Trophoblast cell (in vitro differentiated cells and primary cell): ENCODE data around the gene ATP1B1.
"Not testable (repeated sequence)": the region's sequence is repeated elsewhere in the genome, so short reads cannot be mapped to it uniquely, and the experiment has no call there.

Experiments
- DNase-seq, 2 donors: peaks; one replicate each; pipeline ENCODE4 v3.0.0-alpha.2; 2016
- H2AFZ ChIP-seq: 2 replicates; pipeline ENCODE4 v1.6.1; 2013; ENCODE audit warnings: low read length, moderate library complexity, mild to moderate bottlenecking; ENCODE audit not compliant: insufficient read depth, poor library complexity
- H2AK5ac ChIP-seq: 2 replicates; pipeline ENCODE4 v1.6.1; 2013; ENCODE audit warnings: mild to moderate bottlenecking, low read length
- H2BK120ac ChIP-seq: 2 replicates; pipeline ENCODE4 v1.6.1; 2013; ENCODE audit warnings: low read length, mild to moderate bottlenecking, moderate library complexity; ENCODE audit not compliant: insufficient read depth, poor library complexity
- H2BK12ac ChIP-seq: 2 replicates; pipeline ENCODE4 v1.6.1; 2013; ENCODE audit warnings: mild to moderate bottlenecking, low read length, moderate library complexity
- H2BK5ac ChIP-seq: 2 replicates; pipeline ENCODE4 v1.6.1; 2013; ENCODE audit warnings: low read length, low read depth, moderate library complexity, mild to moderate bottlenecking; ENCODE audit not compliant: poor library complexity
- H3K14ac ChIP-seq: 2 replicates; pipeline ENCODE4 v1.6.1; 2013; ENCODE audit warnings: mild to moderate bottlenecking, low read length
- H3K18ac ChIP-seq: 2 replicates; pipeline ENCODE4 v1.6.1; 2013; ENCODE audit warnings: mild to moderate bottlenecking, low read length
- H3K23ac ChIP-seq: 2 replicates; pipeline ENCODE4 v1.6.1; 2013; ENCODE audit warnings: low read length
- H3K27ac ChIP-seq: 2 replicates; pipeline ENCODE4 v1.5.1; 2013; ENCODE audit warnings: low read depth, mild to moderate bottlenecking, inconsistent platforms, low read length, moderate library complexity
- H3K27me3 ChIP-seq: 2 replicates; pipeline ENCODE4 v1.6.1; 2013; ENCODE audit warnings: inconsistent platforms, mild to moderate bottlenecking, low read length, moderate library complexity; ENCODE audit not compliant: insufficient read depth
- H3K36me3 ChIP-seq, 2 experiments: 1 replicate in 1 of 2; 2 replicates in 1 of 2; pipeline ENCODE4 v1.6.1; 2013; ENCODE audit warnings: low read length in 2 of 2, mild to moderate bottlenecking in 2 of 2, moderate library complexity in 1 of 2; ENCODE audit not compliant: insufficient read depth in 2 of 2, control insufficient read depth in 1 of 2
- H3K4ac ChIP-seq: 2 replicates; pipeline ENCODE4 v1.6.1; 2013; ENCODE audit warnings: low read depth, mild to moderate bottlenecking, low read length, moderate library complexity
- H3K4me1 ChIP-seq, 2 experiments: 1 replicate in 1 of 2; 2 replicates in 1 of 2; pipeline ENCODE4 v1.6.1; 2013; ENCODE audit warnings: low read length in 2 of 2, mild to moderate bottlenecking in 2 of 2, moderate library complexity in 1 of 2; ENCODE audit not compliant: insufficient read depth in 2 of 2, control insufficient read depth in 1 of 2
- H3K4me2 ChIP-seq: 2 replicates; pipeline ENCODE4 v1.6.1; 2013; ENCODE audit warnings: inconsistent platforms, mild to moderate bottlenecking, low read length, moderate library complexity
- H3K4me3 ChIP-seq: 2 replicates; pipeline ENCODE4 v1.5.1; 2013; ENCODE audit warnings: mild to moderate bottlenecking, low read depth, low read length, inconsistent platforms
- H3K79me1 ChIP-seq: one replicate; pipeline ENCODE4 v1.6.1; 2013; ENCODE audit warnings: low read length
- H3K79me2 ChIP-seq: 2 replicates; pipeline ENCODE4 v1.6.1; 2013; ENCODE audit warnings: low read length, mild to moderate bottlenecking; ENCODE audit not compliant: control insufficient read depth, insufficient read depth, poor library complexity
- H3K9ac ChIP-seq: 2 replicates; pipeline ENCODE4 v1.6.1; 2013; ENCODE audit warnings: mild to moderate bottlenecking, low read length
- H3K9me3 ChIP-seq: 2 replicates; pipeline ENCODE4 v1.6.1; 2013; ENCODE audit warnings: low read depth, mild to moderate bottlenecking, control low read depth, inconsistent platforms, low read length; ENCODE audit not compliant: insufficient read depth
- H4K12ac ChIP-seq: 2 replicates; pipeline ENCODE4 v1.6.1; 2013; ENCODE audit warnings: low read depth, mild to moderate bottlenecking, low read length, moderate library complexity
- H4K8ac ChIP-seq: 2 replicates; pipeline ENCODE4 v1.6.1; 2013; ENCODE audit warnings: low read depth, mild to moderate bottlenecking, low read length, moderate library complexity
- H4K91ac ChIP-seq: one replicate; pipeline ENCODE4 v1.6.1; 2013; ENCODE audit warnings: low read depth, mild to moderate bottlenecking, low read length, moderate library complexity
- WGBS: extraction: QIAGEN DNeasy Blood & Tissue Kit; methylation state at CpG from one replicate; pipeline ENCODE4 v1.1.7; 2013; ENCODE audit warnings: missing lambda C conversion rate; ENCODE audit not compliant: insufficient read length, insufficient coverage; ENCODE audit errors: extremely low coverage; 5-methylcytosine and 5-hydroxymethylcytosine counted together

ATP1B1 gene

GRCh38 chr1:169125597-169125996 lies 19.1 kb downstream of the ATP1B1 start:
- not testable (repeated sequence) for H3K4me2 ChIP-seq, H3K9me3 ChIP-seq, H3K23ac ChIP-seq, H3K14ac ChIP-seq, H3K4me1 ChIP-seq, H4K12ac ChIP-seq, H2AFZ ChIP-seq, H2BK120ac ChIP-seq, H2BK12ac ChIP-seq, H3K27me3 ChIP-seq, H3K4me3 ChIP-seq, H2BK5ac ChIP-seq, H3K79me2 ChIP-seq, H4K8ac ChIP-seq, H3K18ac ChIP-seq, DNase-seq, H3K27ac ChIP-seq, H3K9ac ChIP-seq, H3K79me1 ChIP-seq, H2AK5ac ChIP-seq, H4K91ac ChIP-seq, H3K4ac ChIP-seq
- WGBS, result no CpG with 5 or more reads among the region's 6 CpGs
- peaks cover 16 to 45% of the 10 kb centered on the region in 2 experiments for H3K36me3 ChIP-seq

- no peak overlapping the region for H3K4ac ChIP-seq
- no peak overlapping the region for H3K14ac ChIP-seq
- DNase-seq, result no peak
- H4K12ac ChIP-seq, result no peak overlapping the region
- H2AK5ac ChIP-seq, result no peak overlapping the region
- H3K18ac ChIP-seq, result no peak overlapping the region
- H2BK5ac ChIP-seq, result no peak overlapping the region
- H3K79me2 ChIP-seq, result peaks cover 2% of the 10 kb centered on the region
- no peaks in the 10 kb centered on the region for H3K27me3 ChIP-seq
- no peak overlapping the region for H3K23ac ChIP-seq
- no peak overlapping the region for H3K9ac ChIP-seq
- peaks cover 18 to 46% of the 10 kb centered on the region in 2 experiments for H3K36me3 ChIP-seq
- H3K4me3 ChIP-seq, result no peak overlapping the region
- H4K91ac ChIP-seq, result no peak overlapping the region
- H4K8ac ChIP-seq, result no peak overlapping the region
- H3K4me1 ChIP-seq, result peaks cover 0 to 9% of the 10 kb centered on the region in 2 experiments
- no peak overlapping the region for H2BK12ac ChIP-seq
- no peak overlapping the region for H2BK120ac ChIP-seq
- no peak overlapping the region for H3K27ac ChIP-seq
- no peaks in the 10 kb centered on the region for H3K9me3 ChIP-seq
- no CpG with 5 or more reads among the region's 3 CpGs for WGBS
- H3K4me2 ChIP-seq, result no peak overlapping the region
- H3K79me1 ChIP-seq, result no peaks in the 10 kb centered on the region
- H2AFZ ChIP-seq, result no peak overlapping the region
Measured at GRCh38 chr1:169126335-169126734, 19.8 kb downstream of the ATP1B1 start.

GRCh38 chr1:169127305-169127704 lies 20.8 kb downstream of the ATP1B1 start:
- Histone ChIP-seq H4K12ac (no peak overlapping the region), H3K4me1 (peaks cover 0 to 2% of the 10 kb centered on the region in 2 experiments), H2BK120ac (no peak overlapping the region), H3K36me3 (peaks cover 13 to 39% of the 10 kb centered on the region in 2 experiments), H3K27ac (no peak overlapping the region), H3K4me3 (no peak overlapping the region), H4K8ac (no peak overlapping the region), H3K23ac (no peak overlapping the region), H2BK12ac (no peak overlapping the region), H2AK5ac (no peak overlapping the region), H2AFZ (no peak overlapping the region), H3K79me2 (no peaks in the 10 kb centered on the region), H3K18ac (no peak overlapping the region), H3K9ac (no peak overlapping the region), H3K4me2 (no peak overlapping the region), H3K4ac (no peak overlapping the region), H3K27me3 (no peaks in the 10 kb centered on the region), H2BK5ac (no peak overlapping the region), H3K9me3 (no peaks in the 10 kb centered on the region), H4K91ac (no peak overlapping the region), H3K79me1 (no peaks in the 10 kb centered on the region), H3K14ac (no peak overlapping the region)
- WGBS, result no CpG with 5 or more reads among the region's 3 CpGs
- DNase-seq, result no peak

- H4K8ac ChIP-seq, result no peak overlapping the region
- H3K14ac ChIP-seq, result no peak overlapping the region
- H2BK12ac ChIP-seq, result no peak overlapping the region
- no peak overlapping the region for H3K4me2 ChIP-seq
- H3K4ac ChIP-seq, result no peak overlapping the region
- no peak overlapping the region for H3K27ac ChIP-seq
- DNase-seq, result no peak
- peaks cover 0 to 2% of the 10 kb centered on the region in 2 experiments for H3K4me1 ChIP-seq
- H2BK5ac ChIP-seq, result no peak overlapping the region
- H3K27me3 ChIP-seq, result no peaks in the 10 kb centered on the region
- H3K79me2 ChIP-seq, result no peaks in the 10 kb centered on the region
- H3K18ac ChIP-seq, result no peak overlapping the region
- no CpG with 5 or more reads among the region's 2 CpGs for WGBS
- no peak overlapping the region for H4K91ac ChIP-seq
- H3K36me3 ChIP-seq, result peaks cover 14 to 36% of the 10 kb centered on the region in 2 experiments
- H2BK120ac ChIP-seq, result no peak overlapping the region
- H2AK5ac ChIP-seq, result no peak overlapping the region
- no peaks in the 10 kb centered on the region for H3K9me3 ChIP-seq
- no peak overlapping the region for H4K12ac ChIP-seq
- no peak overlapping the region for H3K4me3 ChIP-seq
- no peak overlapping the region for H3K23ac ChIP-seq
- no peak overlapping the region for H2AFZ ChIP-seq
- H3K9ac ChIP-seq, result no peak overlapping the region
- no peaks in the 10 kb centered on the region for H3K79me1 ChIP-seq
Measured at GRCh38 chr1:169128562-169128961, 22.1 kb downstream of the ATP1B1 start.
